Type B pancreatic cell (in vitro differentiated cells): ENCODE results near the gene MYOZ1. TPM values are rescaled to one million over a fixed set of nuclear protein-coding genes. Genes with fewer than 3 reads are reported as not detected.

ENCODE experiments used
- DNase-seq: peaks from one replicate; pipeline ENCODE4 v3.0.0; 2021; ENCODE audit warnings: mixed read lengths; ENCODE audit not compliant: unreplicated experiment; ENCODE audit errors: extremely low spot score
- H3K27ac Mint-ChIP-seq: 2 replicates; pipeline ENCODE4 v1.8.0; 2021; ENCODE audit warnings: mild to moderate bottlenecking, mixed read lengths
- H3K27me3 Mint-ChIP-seq: 2 replicates; pipeline ENCODE4 v1.8.0; 2021; ENCODE audit warnings: mixed read lengths
- H3K36me3 Mint-ChIP-seq: 2 replicates; pipeline ENCODE4 v1.8.0; 2021; ENCODE audit warnings: mixed read lengths
- H3K4me1 Mint-ChIP-seq: one replicate; pipeline ENCODE4 v1.8.0; 2021; ENCODE audit warnings: mixed read lengths; ENCODE audit not compliant: unreplicated experiment
- H3K4me3 Mint-ChIP-seq: 2 replicates; pipeline ENCODE4 v1.8.0; 2021; ENCODE audit warnings: mild to moderate bottlenecking, mixed read lengths
- H3K9me3 Mint-ChIP-seq: 2 replicates; pipeline ENCODE4 v1.8.0; 2021; ENCODE audit warnings: mixed read lengths
- CTCF ChIP-seq: fragments of 200-600 bp; sonication (generic); conservative IDR thresholded peaks from 2 replicates; pipeline ENCODE4 v1.5.0; 2021; ENCODE audit warnings: antibody characterized with exemption, mild to moderate bottlenecking
- total RNA-seq: library from RNA; stranded (reverse); gene quantifications from 2 replicates; pipeline ENCODE4 v1.2.1, GENCODE V29; 2021; ENCODE audit warnings: low replicate concordance

The MYOZ1 gene
- total RNA-seq, 1 donor from 2014 or later: 0.82 TPM

- H3K27me3 Mint-ChIP-seq: peaks cover 3% of the 10 kb centered on the region
- H3K27ac Mint-ChIP-seq: peak overlapping the region; percentile 94
- peak; percentile 50 for TF ChIP-seq CTCF
- peak overlapping the region; percentile 54 for H3K4me3 Mint-ChIP-seq
- no peaks in the 10 kb centered on the region for H3K9me3 Mint-ChIP-seq
- peaks cover 3% of the 10 kb centered on the region for H3K36me3 Mint-ChIP-seq
- peaks cover 34% of the 10 kb centered on the region for H3K4me1 Mint-ChIP-seq
- no peak for DNase-seq
Measured at GRCh38 chr10:73591935-73592699, 49.2 kb downstream of the MYOZ1 start.

DNA sequence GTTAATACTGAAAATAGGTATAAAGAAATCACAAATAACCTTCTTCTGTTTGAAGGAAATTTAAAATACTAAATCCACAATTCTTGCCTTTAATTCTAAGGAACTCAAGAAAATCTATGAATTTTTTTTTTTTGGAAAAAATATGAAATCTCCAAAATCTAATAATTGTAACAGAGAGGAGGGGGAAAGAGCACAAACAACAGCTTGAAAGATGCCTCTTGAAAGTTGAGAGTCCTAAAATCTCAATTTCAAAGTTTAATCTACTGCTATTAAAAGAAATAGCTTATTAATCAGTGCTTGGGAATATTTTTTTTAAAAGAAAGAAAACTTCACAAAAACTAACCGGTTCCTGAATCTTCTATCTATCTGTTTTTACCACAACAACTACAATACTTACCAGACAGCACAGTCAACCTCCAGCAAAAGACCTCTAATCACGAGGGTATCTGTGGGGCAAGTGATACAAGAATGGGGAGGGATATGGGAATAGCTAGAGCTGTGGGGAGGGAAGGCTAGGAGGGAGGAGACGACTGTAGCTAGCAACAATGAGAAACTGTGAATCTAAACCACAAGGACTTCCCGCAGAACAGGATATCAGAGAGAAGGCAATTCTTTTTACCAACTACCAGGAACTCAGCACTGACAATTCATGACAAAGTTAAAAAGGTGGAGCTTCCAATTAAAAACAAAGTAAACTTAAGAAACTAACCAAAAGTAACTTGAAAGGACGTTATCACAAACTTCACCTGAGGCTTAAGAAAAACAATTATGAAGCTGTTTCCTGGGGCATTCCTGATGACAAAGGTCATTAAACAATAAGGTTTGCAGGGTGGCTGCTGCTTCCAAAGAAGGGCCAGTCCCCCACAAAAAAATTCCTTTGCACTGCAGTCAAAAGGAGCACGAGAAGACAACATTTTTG, 50.1 kb downstream of the MYOZ1 start, which contains the start of gene USP54:
Gene USP54, minus strand, starts transcription at position 462 of the 919 bp plus-strand sequence. CDS start 15,684 bp downstream, outside the sequence.
- H3K27me3 Mint-ChIP-seq: peaks cover 5% of the 10 kb centered on the region
- H3K36me3 Mint-ChIP-seq: peaks cover 6% of the 10 kb centered on the region
- DNase-seq: no peak
- no peak for TF ChIP-seq CTCF
- H3K27ac Mint-ChIP-seq: peak within 1 kb of the TSS; percentile 94
- H3K4me1 Mint-ChIP-seq: peaks cover 39% of the 10 kb centered on the region
- peak within 1 kb of the TSS; percentile 79 for H3K4me3 Mint-ChIP-seq
- peaks cover 3% of the 10 kb centered on the region for H3K9me3 Mint-ChIP-seq

DNA sequence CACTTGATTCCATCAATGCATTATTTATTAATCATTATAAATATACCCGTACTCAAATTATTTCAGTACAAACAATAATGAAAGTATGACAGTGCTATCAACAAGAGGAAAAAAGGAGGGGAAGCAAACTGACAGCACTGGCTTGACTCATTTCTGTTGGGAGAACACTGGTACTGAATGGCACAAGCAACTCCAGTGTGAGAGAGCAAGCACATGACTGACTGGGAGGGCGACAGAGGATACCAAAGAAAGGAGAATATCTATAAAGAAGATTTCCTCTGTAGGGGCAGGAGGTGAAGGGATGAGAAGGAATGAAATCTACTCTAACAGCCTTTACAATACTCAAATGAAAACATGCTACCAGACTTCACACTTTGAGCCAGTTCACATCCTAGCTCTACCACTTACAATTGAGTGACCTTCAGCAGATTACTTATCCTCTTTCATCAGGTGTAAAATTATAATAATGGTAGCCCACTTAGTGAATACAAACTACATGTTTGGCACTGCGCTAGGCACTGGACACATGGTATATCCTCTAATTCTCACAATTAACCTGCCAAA, 51.6 kb downstream of the MYOZ1 start:
- Mint-ChIP-seq H3K4me1 (peaks cover 42% of the 10 kb centered on the region), H3K9me3 (peaks cover 5% of the 10 kb centered on the region), H3K27ac (peak overlapping the region; percentile 1), H3K27me3 (peaks cover 7% of the 10 kb centered on the region), H3K36me3 (peaks cover 16% of the 10 kb centered on the region), H3K4me3 (peak overlapping the region; percentile 46)
- DNase-seq: no peak
- TF ChIP-seq CTCF: no peak

GRCh38 chr10:73588656-73589055, 52.6 kb downstream of the MYOZ1 start:
- peaks cover 5% of the 10 kb centered on the region for H3K9me3 Mint-ChIP-seq
- peaks cover 7% of the 10 kb centered on the region for H3K27me3 Mint-ChIP-seq
- H3K4me3 Mint-ChIP-seq: peak overlapping the region; percentile 2
- H3K4me1 Mint-ChIP-seq: peaks cover 42% of the 10 kb centered on the region
- DNase-seq: no peak
- peak overlapping the region; percentile 3 for H3K27ac Mint-ChIP-seq
- no peak for TF ChIP-seq CTCF
- peaks cover 16% of the 10 kb centered on the region for H3K36me3 Mint-ChIP-seq

DNA sequence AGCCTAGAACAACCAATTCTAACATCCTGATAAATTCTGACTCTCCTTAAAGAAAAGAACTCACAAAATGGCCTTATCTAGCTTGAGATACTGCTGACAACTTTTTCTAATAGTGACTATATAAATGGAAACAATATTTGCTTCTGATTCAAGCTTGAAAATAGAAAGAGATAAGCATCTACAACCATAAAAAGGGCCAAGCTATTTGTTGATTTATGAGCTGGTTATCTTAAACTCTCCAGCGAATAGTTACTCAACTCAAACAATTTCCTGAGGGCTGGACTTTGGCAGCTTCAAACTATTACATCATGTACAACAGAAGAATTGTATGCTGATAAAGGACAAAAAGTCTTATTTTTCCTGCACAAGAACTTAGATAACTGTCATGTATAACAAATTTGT, 54.7 kb downstream of the MYOZ1 start:
- TF ChIP-seq CTCF: no peak
- Mint-ChIP-seq H3K9me3 (peaks cover 5% of the 10 kb centered on the region), H3K27ac (peak overlapping the region; percentile 49), H3K4me3 (peak overlapping the region; percentile 16), H3K27me3 (peaks cover 7% of the 10 kb centered on the region), H3K36me3 (peaks cover 24% of the 10 kb centered on the region), H3K4me1 (peaks cover 36% of the 10 kb centered on the region)
- DNase-seq: no peak
